ENCODE measurements around the gene S100A9.

S100A9 gene

DNA sequence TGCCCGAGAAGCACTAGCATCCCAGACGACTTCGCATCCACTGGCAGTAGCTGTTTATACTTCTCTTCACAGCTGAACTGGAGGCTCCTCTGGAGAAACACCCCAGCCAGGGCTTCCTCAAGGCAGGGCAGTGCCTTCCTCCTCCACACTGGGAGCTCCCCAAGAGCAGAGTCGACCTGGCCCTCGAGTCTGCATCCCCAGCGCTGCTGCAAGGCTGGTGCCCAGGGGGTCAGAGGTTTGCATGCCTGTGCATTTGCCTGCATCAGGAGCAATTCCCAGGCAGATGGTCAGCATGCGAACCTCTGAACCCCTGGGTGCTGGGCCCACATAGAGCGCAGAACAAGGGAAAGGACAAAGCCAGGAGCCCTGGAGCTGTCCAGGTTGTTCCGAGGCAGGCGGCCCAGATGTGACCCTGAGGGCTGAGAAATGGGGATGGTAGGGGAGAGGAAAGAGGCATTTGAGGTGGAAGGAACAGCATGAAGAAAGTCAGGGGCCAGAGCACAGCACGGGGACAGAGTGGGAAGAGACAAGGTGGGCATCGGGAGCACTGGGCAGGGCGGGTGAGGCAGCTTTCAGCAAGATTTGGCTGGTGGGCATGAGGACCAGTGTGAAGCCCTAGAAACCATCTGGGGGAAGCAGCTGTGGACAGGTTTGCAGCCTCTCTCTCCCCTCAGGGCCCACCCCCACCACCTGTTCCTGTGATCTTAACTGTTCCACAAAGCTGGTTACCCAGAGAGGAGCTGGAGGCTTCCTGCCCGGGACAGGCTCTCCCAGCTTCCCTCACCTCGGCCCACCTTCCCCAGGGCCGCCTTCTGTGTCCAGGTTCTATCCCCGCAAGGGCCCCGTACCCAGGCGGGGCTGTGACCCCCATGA is 39.6 kb downstream of the S100A9 start:
- Histone ChIP-seq H3K79me2 (ENCODE audit: control insufficient read depth, low read length) (no peaks in the 10 kb centered on the region), H3K4me1 (ENCODE audit: control insufficient read depth, low read length) (no peaks in the 10 kb centered on the region), H3K36me3 (ENCODE audit: control insufficient read depth, low read length) (no peaks in the 10 kb centered on the region), H3K9me3 (ENCODE audit: control insufficient read depth, insufficient read depth, low read length) (no peaks in the 10 kb centered on the region), H4K20me1 (ENCODE audit: control insufficient read depth, insufficient read depth, low read depth, low read length) (no peaks in the 10 kb centered on the region), H3K4me2 (ENCODE audit: low read length) (no peak overlapping the region), H3K27ac (ENCODE audit: low read depth, low read length) (no peak overlapping the region), H3K9me2 (replicated peaks; ENCODE audit: control insufficient read depth, low read length) (no peaks in the 10 kb centered on the region), H3K27me3 (ENCODE audit: control insufficient read depth, low read length) (no peaks in the 10 kb centered on the region), H3F3A (ENCODE audit: control insufficient read depth, insufficient read depth) (no peaks in the 10 kb centered on the region), H3K4me3 (ENCODE audit: low read length) (no peak overlapping the region)
- TF ChIP-seq EZH2phosphoT487 (IDR thresholded peaks at IDR 0.05; ENCODE audit: borderline replicate concordance, low read length) (no peak), CTCF (IDR thresholded peaks at IDR 0.05; ENCODE audit: low read depth, low read length, poor library complexity, severe bottlenecking) (no peak)

- Histone ChIP-seq H3K4me3 (ENCODE audit: low read length) (no peak overlapping the region), H3K27me3 (ENCODE audit: control insufficient read depth, low read length) (no peaks in the 10 kb centered on the region), H3K9me3 (ENCODE audit: control insufficient read depth, insufficient read depth, low read length) (no peaks in the 10 kb centered on the region), H3K9me2 (replicated peaks; ENCODE audit: control insufficient read depth, low read length) (no peaks in the 10 kb centered on the region), H3K27ac (ENCODE audit: low read depth, low read length) (no peak overlapping the region), H3F3A (ENCODE audit: control insufficient read depth, insufficient read depth) (no peaks in the 10 kb centered on the region), H3K4me2 (ENCODE audit: low read length) (no peak overlapping the region), H3K4me1 (ENCODE audit: control insufficient read depth, low read length) (no peaks in the 10 kb centered on the region), H4K20me1 (ENCODE audit: control insufficient read depth, insufficient read depth, low read depth, low read length) (no peaks in the 10 kb centered on the region), H3K36me3 (ENCODE audit: control insufficient read depth, low read length) (no peaks in the 10 kb centered on the region), H3K79me2 (ENCODE audit: control insufficient read depth, low read length) (no peaks in the 10 kb centered on the region)
- TF ChIP-seq EZH2phosphoT487 (IDR thresholded peaks at IDR 0.05; ENCODE audit: borderline replicate concordance, low read length) (no peak), CTCF (IDR thresholded peaks at IDR 0.05; ENCODE audit: low read depth, low read length, poor library complexity, severe bottlenecking) (no peak)
These were observed 40.4 kb downstream of the S100A9 start for GRCh38 chr1:153397924-153398651.

DNA sequence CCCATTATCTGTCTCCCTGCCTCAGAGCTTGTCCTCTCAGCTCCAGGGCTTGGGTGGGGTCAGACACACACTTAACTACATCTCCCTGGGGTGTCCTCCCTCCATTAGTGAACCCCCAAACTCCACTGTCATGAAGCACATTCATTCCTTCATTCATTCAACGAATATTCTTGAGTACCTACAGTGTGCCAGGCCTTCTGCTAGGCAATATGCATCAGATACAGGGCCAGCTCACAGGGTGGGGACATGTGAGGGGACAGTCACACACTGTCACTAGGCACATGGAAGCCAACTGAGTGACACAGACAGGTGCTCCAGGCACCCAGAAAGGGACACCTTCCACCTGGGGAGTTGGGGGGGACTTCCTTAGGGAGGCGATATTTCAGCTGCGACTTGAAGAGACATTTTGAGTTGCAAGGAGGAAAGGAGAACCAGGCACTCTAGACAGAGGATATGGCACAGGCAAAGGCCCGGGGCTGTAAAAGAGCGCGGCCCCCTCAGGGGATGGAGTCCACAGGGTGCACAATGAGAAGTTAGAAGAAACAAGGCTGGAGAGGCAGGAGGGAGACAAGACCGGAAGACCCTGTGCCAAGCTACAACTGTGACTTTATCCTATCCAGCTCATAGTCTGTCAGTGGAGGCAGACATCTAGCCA is 41.9 kb downstream of the S100A9 start:
- H3K9me2 ChIP-seq (replicated peaks; ENCODE audit: control insufficient read depth, low read length), result no peaks in the 10 kb centered on the region
- no peaks in the 10 kb centered on the region for H3K79me2 ChIP-seq (ENCODE audit: control insufficient read depth, low read length)
- H3K27me3 ChIP-seq (ENCODE audit: control insufficient read depth, low read length), result no peaks in the 10 kb centered on the region
- no peak overlapping the region for H3K27ac ChIP-seq (ENCODE audit: low read depth, low read length)
- TF ChIP-seq CTCF (IDR thresholded peaks at IDR 0.05; ENCODE audit: low read depth, low read length, poor library complexity, severe bottlenecking) (no peak), EZH2phosphoT487 (IDR thresholded peaks at IDR 0.05; ENCODE audit: borderline replicate concordance, low read length) (no peak)
- no peaks in the 10 kb centered on the region for H4K20me1 ChIP-seq (ENCODE audit: control insufficient read depth, insufficient read depth, low read depth, low read length)
- no peak overlapping the region for H3K4me3 ChIP-seq (ENCODE audit: low read length)
- no peaks in the 10 kb centered on the region for H3K9me3 ChIP-seq (ENCODE audit: control insufficient read depth, insufficient read depth, low read length)
- no peaks in the 10 kb centered on the region for H3F3A ChIP-seq (ENCODE audit: control insufficient read depth, insufficient read depth)
- no peaks in the 10 kb centered on the region for H3K4me1 ChIP-seq (ENCODE audit: control insufficient read depth, low read length)
- no peak overlapping the region for H3K4me2 ChIP-seq (ENCODE audit: low read length)
- H3K36me3 ChIP-seq (ENCODE audit: control insufficient read depth, low read length), result no peaks in the 10 kb centered on the region

Data from DOHH2 (cell line).